ENCODE data around the gene ARHGAP42.

ARHGAP42 gene

GRCh38 chr11:100941033-100941432 is 253.9 kb downstream of the ARHGAP42 start:
- TF ChIP-seq CTCF (IDR thresholded peaks at IDR 0.05) = no peak

- no peak for TF ChIP-seq CTCF (IDR thresholded peaks at IDR 0.05)
These were observed 254.9 kb downstream of the ARHGAP42 start for GRCh38 chr11:100942016-100942415.

GRCh38 chr11:100948936-100949335 is 261.8 kb downstream of the ARHGAP42 start:
- TF ChIP-seq CTCF (IDR thresholded peaks at IDR 0.05) = no peak

DNA sequence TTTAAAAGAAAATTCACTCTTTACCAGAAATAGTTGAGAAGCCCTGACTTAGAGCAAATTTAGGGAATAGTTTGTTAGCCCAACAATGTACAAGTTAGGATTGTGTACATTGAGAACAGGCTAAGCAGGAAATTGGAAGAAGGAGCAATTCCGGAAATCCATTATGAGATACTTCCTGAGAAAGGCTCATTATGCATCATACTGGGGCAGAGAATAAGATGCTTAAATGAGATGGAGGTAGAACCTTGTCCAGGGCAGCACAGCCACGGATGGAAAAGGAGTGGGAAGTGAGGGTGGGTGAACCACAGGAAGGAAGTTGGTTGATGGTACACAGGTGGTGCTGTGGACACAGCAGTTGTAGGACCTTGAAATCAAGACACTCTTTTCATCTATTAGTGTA is 262.4 kb downstream of the ARHGAP42 start:
- no peak for TF ChIP-seq CTCF (IDR thresholded peaks at IDR 0.05)

GRCh38 chr11:100955318-100955717 is 268.2 kb downstream of the ARHGAP42 start:
- TF ChIP-seq CTCF (IDR thresholded peaks at IDR 0.05) = no peak

DNA sequence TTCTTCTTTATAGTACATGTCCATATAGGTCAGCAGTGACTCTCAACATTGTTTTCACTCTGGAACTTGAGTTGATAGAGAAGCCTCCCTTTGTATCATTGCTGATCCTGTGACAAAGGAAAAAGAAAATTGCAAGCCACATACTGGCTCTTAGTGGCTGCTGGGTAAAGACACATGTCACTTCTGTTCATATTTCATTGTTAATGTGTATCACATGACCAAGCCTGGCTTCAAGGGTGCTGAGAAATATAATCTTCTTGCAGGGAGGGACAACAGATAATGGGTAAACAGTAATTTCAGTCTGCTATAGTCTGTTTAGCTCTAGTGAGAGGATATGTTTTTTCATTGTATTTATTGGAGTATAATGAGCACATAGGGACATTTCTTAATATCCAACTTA is 269.3 kb downstream of the ARHGAP42 start:
- TF ChIP-seq CTCF (IDR thresholded peaks at IDR 0.05) = no peak

- TF ChIP-seq CTCF (IDR thresholded peaks at IDR 0.05) = no peak
These were observed 270.4 kb downstream of the ARHGAP42 start for GRCh38 chr11:100957499-100957898.

DNA sequence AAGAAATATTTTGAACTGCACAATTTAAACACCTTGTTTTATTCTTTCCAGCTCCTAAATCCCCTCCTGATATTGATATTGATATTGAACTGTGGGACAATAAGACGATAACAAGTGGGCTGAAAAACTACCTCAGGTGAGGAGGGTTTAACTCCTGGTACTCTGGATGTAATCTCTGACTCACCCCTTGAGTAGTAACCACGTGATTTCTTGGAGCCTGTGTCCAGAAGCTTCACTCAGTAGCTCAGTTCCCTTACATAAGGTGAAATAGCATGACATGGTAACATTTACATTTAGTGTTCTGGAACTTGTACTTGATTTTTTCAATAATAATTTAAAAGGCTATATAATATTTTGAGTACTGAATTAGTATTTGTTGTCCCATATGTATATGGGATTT is 274.5 kb downstream of the ARHGAP42 start:
- no peak for TF ChIP-seq CTCF (IDR thresholded peaks at IDR 0.05)
